WTC11 (cell line): ENCODE data around the gene SLC9A6.

ENCODE experiments used
- JUN ChIP-seq: sonication (generic); formaldehyde crosslinking; IDR thresholded peaks from 2 replicates; pipeline ENCODE4 v1.8.0; 2023; ENCODE audit warnings: mild to moderate bottlenecking, missing genetic modification reagents
- NR1H2 ChIP-seq: sonication (generic); formaldehyde crosslinking; IDR thresholded peaks from 2 replicates; pipeline ENCODE4 v1.9.0; 2021; ENCODE audit warnings: mild to moderate bottlenecking, moderate library complexity, missing genetic modification reagents
- ZNF396 ChIP-seq: fragments of 250-450 bp; sonication (Bioruptor Pico); IDR thresholded peaks from 2 replicates; pipeline ENCODE4 v1.8.0; 2021; ENCODE audit warnings: mild to moderate bottlenecking, moderate library complexity, borderline replicate concordance
- TF ChIP-seq, protein P1 (sequence below): sonication (generic); formaldehyde crosslinking; IDR thresholded peaks from 2 replicates; pipeline ENCODE4 v1.8.1; 2023; ENCODE audit warnings: mild to moderate bottlenecking, missing genetic modification reagents, moderate library complexity
- TF ChIP-seq, protein P2 (sequence below): fragments of 200-600 bp; IDR thresholded peaks from 2 replicates; pipeline ENCODE4 v1.8.0; 2022; ENCODE audit warnings: antibody characterized with exemption
- TF ChIP-seq, protein P3 (sequence below): sonication (generic); formaldehyde crosslinking; IDR thresholded peaks from 2 replicates; pipeline ENCODE4 v1.8.0; 2022; ENCODE audit warnings: mild to moderate bottlenecking, missing genetic modification reagents
- TF ChIP-seq, protein P4 (sequence below): sonication (generic); formaldehyde crosslinking; IDR thresholded peaks from 2 replicates; pipeline ENCODE4 v1.8.1; 2023; ENCODE audit warnings: mild to moderate bottlenecking, missing genetic modification reagents

DNA sequence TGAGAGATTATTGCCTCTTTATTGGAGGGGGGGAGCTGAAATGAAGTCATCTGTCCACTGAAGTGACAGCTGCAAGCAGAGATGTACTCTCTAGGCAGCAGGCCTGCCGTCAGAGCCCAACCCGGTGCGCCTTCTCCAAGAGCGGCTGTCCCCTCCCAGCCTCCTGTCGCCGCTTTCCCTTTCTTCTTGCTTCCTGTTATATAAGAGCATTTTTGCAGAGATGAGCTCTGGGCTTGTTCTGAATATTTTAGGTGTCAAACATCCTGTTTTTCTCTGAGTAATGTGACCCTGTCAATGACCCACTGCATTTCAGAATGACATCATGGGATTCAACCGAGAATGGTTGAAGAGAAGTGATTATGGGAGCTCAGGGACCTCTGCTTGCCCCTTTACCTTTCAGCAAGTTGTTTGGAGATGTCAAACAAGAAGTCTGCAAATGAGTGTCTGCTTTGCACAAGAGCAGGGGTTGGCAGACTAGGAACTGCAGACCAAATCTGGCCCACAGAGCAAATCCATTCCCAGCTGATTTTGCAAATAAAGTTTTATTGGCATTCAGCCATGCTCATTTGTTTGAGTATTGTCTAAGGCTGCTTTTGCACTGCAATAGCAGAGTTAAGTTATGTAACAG is 79.9 kb downstream of the SLC9A6 start:
- TF ChIP-seq, protein P1, sequence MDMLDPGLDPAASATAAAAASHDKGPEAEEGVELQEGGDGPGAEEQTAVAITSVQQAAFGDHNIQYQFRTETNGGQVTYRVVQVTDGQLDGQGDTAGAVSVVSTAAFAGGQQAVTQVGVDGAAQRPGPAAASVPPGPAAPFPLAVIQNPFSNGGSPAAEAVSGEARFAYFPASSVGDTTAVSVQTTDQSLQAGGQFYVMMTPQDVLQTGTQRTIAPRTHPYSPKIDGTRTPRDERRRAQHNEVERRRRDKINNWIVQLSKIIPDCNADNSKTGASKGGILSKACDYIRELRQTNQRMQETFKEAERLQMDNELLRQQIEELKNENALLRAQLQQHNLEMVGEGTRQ (CRISPR knock-in tag) = no peak
- TF ChIP-seq ZNF396 (CRISPR knock-in tag) (no peak), JUN (CRISPR knock-in tag) (no peak), NR1H2 (no peak)
- TF ChIP-seq, protein P2, sequence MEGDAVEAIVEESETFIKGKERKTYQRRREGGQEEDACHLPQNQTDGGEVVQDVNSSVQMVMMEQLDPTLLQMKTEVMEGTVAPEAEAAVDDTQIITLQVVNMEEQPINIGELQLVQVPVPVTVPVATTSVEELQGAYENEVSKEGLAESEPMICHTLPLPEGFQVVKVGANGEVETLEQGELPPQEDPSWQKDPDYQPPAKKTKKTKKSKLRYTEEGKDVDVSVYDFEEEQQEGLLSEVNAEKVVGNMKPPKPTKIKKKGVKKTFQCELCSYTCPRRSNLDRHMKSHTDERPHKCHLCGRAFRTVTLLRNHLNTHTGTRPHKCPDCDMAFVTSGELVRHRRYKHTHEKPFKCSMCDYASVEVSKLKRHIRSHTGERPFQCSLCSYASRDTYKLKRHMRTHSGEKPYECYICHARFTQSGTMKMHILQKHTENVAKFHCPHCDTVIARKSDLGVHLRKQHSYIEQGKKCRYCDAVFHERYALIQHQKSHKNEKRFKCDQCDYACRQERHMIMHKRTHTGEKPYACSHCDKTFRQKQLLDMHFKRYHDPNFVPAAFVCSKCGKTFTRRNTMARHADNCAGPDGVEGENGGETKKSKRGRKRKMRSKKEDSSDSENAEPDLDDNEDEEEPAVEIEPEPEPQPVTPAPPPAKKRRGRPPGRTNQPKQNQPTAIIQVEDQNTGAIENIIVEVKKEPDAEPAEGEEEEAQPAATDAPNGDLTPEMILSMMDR = no peak
- TF ChIP-seq, protein P3, sequence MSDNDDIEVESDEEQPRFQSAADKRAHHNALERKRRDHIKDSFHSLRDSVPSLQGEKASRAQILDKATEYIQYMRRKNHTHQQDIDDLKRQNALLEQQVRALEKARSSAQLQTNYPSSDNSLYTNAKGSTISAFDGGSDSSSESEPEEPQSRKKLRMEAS (CRISPR knock-in tag) = no peak
- TF ChIP-seq, protein P4, sequence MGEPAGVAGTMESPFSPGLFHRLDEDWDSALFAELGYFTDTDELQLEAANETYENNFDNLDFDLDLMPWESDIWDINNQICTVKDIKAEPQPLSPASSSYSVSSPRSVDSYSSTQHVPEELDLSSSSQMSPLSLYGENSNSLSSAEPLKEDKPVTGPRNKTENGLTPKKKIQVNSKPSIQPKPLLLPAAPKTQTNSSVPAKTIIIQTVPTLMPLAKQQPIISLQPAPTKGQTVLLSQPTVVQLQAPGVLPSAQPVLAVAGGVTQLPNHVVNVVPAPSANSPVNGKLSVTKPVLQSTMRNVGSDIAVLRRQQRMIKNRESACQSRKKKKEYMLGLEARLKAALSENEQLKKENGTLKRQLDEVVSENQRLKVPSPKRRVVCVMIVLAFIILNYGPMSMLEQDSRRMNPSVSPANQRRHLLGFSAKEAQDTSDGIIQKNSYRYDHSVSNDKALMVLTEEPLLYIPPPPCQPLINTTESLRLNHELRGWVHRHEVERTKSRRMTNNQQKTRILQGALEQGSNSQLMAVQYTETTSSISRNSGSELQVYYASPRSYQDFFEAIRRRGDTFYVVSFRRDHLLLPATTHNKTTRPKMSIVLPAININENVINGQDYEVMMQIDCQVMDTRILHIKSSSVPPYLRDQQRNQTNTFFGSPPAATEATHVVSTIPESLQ = no peak
